MM.1S (cell line): Measurements from ENCODE around the gene GLRX3.

Experiments
- DNase-seq: peaks from one replicate; pipeline ENCODE4 v3.0.0-alpha.2; 2015
- H2AFZ ChIP-seq: fragments of 300-600 bp; sonication (generic); 2 replicates; pipeline ENCODE4 v1.6.0; 2016; ENCODE audit warnings: antibody characterized with exemption, low read length
- H3F3A ChIP-seq: fragments of 300-600 bp; sonication (generic); 2 replicates; pipeline ENCODE4 v1.6.1; 2016; ENCODE audit warnings: mild to moderate bottlenecking, antibody characterized with exemption, low read length, moderate library complexity, mixed read lengths; ENCODE audit not compliant: insufficient read depth
- H3K27ac ChIP-seq: fragments of 300-600 bp; sonication (generic); 2 replicates; pipeline ENCODE4 v1.5.1; 2016; ENCODE audit warnings: mild to moderate bottlenecking, low read length
- H3K27me3 ChIP-seq: fragments of 300-600 bp; sonication (generic); replicated peaks from 2 replicates; pipeline ENCODE4 v1.6.0; 2016; ENCODE audit warnings: low read length; ENCODE audit not compliant: insufficient read depth
- H3K36me3 ChIP-seq: fragments of 300-600 bp; sonication (generic); replicated peaks from 2 replicates; pipeline ENCODE4 v1.6.1; 2016; ENCODE audit warnings: mild to moderate bottlenecking, low read length, mixed read lengths; ENCODE audit not compliant: insufficient read depth
- H3K4me1 ChIP-seq: fragments of 300-600 bp; sonication (generic); 2 replicates; pipeline ENCODE4 v1.6.1; 2016; ENCODE audit warnings: low read length, mixed read lengths
- H3K4me2 ChIP-seq: fragments of 300-600 bp; sonication (generic); 2 replicates; pipeline ENCODE4 v1.6.0; 2016; ENCODE audit warnings: low read depth, low read length
- H3K4me3 ChIP-seq: fragments of 300-600 bp; sonication (generic); 2 replicates; pipeline ENCODE4 v1.5.1; 2016; ENCODE audit warnings: low read length, mixed read lengths
- H3K79me2 ChIP-seq: fragments of 300-600 bp; sonication (generic); 2 replicates; pipeline ENCODE4 v1.6.1; 2016; ENCODE audit warnings: mixed run types, low read length, mixed read lengths
- H3K9ac ChIP-seq: fragments of 300-600 bp; sonication (generic); 2 replicates; pipeline ENCODE4 v1.6.1; 2016; ENCODE audit warnings: low read length, mixed read lengths
- H3K9me2 ChIP-seq: fragments of 300-600 bp; sonication (generic); replicated peaks from 2 replicates; pipeline ENCODE4 v1.6.1; 2016; ENCODE audit warnings: mild to moderate bottlenecking, low read length, mixed read lengths; ENCODE audit not compliant: insufficient read depth
- H3K9me3 ChIP-seq: fragments of 300-600 bp; sonication (generic); replicated peaks from 2 replicates; pipeline ENCODE4 v1.6.1; 2016; ENCODE audit warnings: mild to moderate bottlenecking, low read length, mixed read lengths; ENCODE audit not compliant: insufficient read depth
- H4K20me1 ChIP-seq: fragments of 300-600 bp; sonication (generic); 2 replicates; pipeline ENCODE4 v1.6.1; 2016; ENCODE audit warnings: mild to moderate bottlenecking, low read length, moderate library complexity, mixed read lengths; ENCODE audit not compliant: insufficient read depth
- EZH2 ChIP-seq: fragments of 300-600 bp; sonication (generic); optimal IDR thresholded peaks from 2 replicates; pipeline ENCODE3; 2017; ENCODE audit warnings: low read depth, mild to moderate bottlenecking, antibody characterized with exemption, low read length, mixed read lengths
- EZH2phosphoT487 ChIP-seq: fragments of 300-600 bp; sonication (generic); IDR thresholded peaks from 2 replicates; pipeline ENCODE4 v1.6.1; 2018; ENCODE audit warnings: antibody characterized with exemption, low read length
- TF ChIP-seq, protein P1 (sequence below): fragments of 300-600 bp; sonication (generic); IDR thresholded peaks from 2 replicates; pipeline ENCODE4 v1.5.1; 2016; ENCODE audit warnings: antibody characterized with exemption, low read length, mixed read lengths

GLRX3 gene

DNA sequence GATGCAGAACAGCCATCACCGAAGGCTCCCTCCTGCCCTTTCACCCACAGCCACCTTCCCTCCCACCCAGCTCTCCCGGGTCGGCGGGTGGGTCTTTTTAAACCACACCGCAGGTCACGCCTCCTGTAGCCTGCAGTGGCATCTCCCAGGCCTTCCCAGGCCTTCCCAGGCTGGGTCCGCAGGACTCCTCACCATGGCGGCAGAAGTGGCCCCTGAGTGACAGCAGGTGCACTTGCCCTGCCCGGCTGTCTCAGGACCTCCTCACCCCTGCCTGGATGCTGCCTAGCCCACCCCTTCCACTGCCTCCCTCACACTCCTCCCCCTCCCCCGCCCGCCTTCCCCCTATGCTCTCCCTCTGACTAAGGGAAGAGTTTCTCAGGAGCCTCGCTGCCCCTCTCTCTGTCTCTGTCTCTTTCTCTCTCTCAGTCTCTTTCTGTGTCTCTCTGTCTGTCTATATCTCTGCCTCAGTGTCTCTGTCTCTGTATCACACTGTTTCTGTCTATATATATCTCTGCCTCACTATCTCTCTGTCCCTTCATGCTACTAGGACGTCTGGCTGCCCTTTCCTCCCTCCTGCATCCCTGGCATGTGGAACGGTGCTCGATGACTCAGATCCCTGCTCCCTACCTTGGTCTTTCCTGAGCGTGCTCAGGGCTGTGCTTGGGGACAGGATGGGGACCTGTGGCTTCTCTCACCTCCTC is 57.5 kb downstream of the GLRX3 start:
- no peak for DNase-seq
- no peaks in the 10 kb centered on the region for H3K9me3 ChIP-seq
- TF ChIP-seq, protein P1, sequence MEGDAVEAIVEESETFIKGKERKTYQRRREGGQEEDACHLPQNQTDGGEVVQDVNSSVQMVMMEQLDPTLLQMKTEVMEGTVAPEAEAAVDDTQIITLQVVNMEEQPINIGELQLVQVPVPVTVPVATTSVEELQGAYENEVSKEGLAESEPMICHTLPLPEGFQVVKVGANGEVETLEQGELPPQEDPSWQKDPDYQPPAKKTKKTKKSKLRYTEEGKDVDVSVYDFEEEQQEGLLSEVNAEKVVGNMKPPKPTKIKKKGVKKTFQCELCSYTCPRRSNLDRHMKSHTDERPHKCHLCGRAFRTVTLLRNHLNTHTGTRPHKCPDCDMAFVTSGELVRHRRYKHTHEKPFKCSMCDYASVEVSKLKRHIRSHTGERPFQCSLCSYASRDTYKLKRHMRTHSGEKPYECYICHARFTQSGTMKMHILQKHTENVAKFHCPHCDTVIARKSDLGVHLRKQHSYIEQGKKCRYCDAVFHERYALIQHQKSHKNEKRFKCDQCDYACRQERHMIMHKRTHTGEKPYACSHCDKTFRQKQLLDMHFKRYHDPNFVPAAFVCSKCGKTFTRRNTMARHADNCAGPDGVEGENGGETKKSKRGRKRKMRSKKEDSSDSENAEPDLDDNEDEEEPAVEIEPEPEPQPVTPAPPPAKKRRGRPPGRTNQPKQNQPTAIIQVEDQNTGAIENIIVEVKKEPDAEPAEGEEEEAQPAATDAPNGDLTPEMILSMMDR: no peak
- no peak for TF ChIP-seq EZH2phosphoT487
- no peak for TF ChIP-seq EZH2
- no peaks in the 10 kb centered on the region; the same call in 1 of the 2 replicates for H3K27me3 ChIP-seq
- H3K36me3 ChIP-seq: no peaks in the 10 kb centered on the region
- no peak overlapping the region for H2AFZ ChIP-seq
- no peak overlapping the region for H3K9ac ChIP-seq
- H3K4me3 ChIP-seq: no peak overlapping the region
- H3K27ac ChIP-seq: no peak overlapping the region
- no peaks in the 10 kb centered on the region for H3F3A ChIP-seq
- H3K4me2 ChIP-seq: no peak overlapping the region
- no peaks in the 10 kb centered on the region for H4K20me1 ChIP-seq
- H3K9me2 ChIP-seq: no peaks in the 10 kb centered on the region
- H3K79me2 ChIP-seq: no peaks in the 10 kb centered on the region
- H3K4me1 ChIP-seq: no peaks in the 10 kb centered on the region

DNA sequence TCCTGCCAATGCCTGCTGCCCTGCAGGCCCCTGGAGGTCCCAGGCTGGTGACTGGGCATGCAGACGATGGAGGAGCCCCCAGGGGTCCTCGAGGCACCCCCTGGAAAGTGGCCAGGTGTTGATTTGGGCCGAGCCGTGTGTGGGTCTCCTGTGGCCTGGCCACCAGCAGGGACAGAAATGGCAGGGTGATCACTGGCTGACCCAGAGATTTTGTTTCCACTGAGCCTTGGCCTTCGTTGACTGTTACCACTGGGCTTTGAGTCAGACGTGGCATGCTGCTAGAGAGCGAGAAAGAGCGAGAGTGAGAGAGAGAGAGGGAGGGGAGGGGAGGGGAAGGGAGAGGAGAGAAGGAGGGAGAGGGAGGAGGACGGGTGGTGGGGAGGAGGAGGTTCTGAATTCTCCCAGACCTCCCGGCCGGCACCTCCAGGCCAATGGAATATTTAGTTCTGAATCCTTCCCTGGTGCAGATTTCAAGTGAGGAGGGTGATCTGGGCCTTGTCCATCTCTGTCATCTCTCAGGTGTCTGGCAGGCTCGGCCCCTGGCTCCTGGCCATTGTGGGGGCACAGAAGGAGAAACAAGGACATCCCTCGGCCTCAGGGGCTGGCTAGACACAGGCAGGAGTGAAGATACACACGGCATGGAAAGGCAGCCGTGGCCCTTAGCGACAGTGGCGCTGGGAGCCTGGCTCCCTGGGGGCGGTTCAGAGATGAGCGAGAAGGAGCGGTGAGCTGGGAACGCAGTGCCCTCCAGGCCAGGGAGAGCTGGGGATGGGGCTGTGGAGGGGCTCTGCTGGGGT is 58.2 kb downstream of the GLRX3 start:
- H3K9ac ChIP-seq: no peak overlapping the region
- H3K9me2 ChIP-seq: no peaks in the 10 kb centered on the region
- no peaks in the 10 kb centered on the region for H3K9me3 ChIP-seq
- H3F3A ChIP-seq: no peaks in the 10 kb centered on the region
- H3K4me1 ChIP-seq: no peaks in the 10 kb centered on the region
- H3K4me3 ChIP-seq: no peak overlapping the region
- H2AFZ ChIP-seq: no peak overlapping the region
- H3K36me3 ChIP-seq: no peaks in the 10 kb centered on the region
- DNase-seq: no peak
- H3K27me3 ChIP-seq: no peaks in the 10 kb centered on the region; the same call in 1 of the 2 replicates
- H3K27ac ChIP-seq: no peak overlapping the region
- H3K79me2 ChIP-seq: no peaks in the 10 kb centered on the region
- no peak for TF ChIP-seq EZH2phosphoT487
- TF ChIP-seq EZH2: no peak
- TF ChIP-seq, protein P1: no peak
- no peaks in the 10 kb centered on the region for H4K20me1 ChIP-seq
- H3K4me2 ChIP-seq: no peak overlapping the region

DNA sequence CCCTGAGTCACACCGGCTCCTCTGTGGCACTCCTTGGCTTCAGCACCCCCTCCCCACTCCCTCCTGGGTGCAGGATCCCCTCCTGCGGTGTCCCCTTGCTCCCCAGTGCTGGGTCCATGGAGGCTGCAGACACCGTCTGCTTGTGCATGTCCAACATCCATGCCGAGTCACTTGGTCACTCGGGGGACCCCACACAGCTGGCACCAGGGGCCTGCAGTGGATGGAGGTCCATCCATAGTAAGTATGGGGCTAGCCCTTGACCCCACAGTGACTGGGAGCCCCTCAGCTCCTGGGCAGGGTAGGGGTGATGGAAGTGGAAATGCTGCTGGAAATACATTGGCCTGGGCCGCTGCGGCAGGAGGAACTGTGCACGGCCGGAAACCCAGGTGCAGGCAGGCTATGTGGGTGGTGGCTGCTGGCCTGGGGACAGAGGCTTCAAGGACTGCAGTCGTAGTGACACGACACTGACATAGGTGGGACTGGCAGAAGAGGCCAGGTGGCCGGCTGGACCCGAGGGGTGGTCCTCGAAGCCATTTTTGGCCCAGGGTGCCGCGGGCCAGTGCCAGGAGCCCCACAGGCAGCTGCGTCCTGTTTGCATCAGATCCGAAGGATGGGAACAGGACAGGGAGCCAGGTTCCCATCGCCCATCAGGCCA is 58.9 kb downstream of the GLRX3 start:
- H3K27ac ChIP-seq: no peak overlapping the region
- no peak for DNase-seq
- no peaks in the 10 kb centered on the region for H4K20me1 ChIP-seq
- H3K9ac ChIP-seq: no peak overlapping the region
- peaks cover 4% of the 10 kb centered on the region; the same call in 1 of the 2 replicates for H3K27me3 ChIP-seq
- no peaks in the 10 kb centered on the region for H3K9me3 ChIP-seq
- H3F3A ChIP-seq: no peaks in the 10 kb centered on the region
- no peaks in the 10 kb centered on the region for H3K36me3 ChIP-seq
- H3K9me2 ChIP-seq: no peaks in the 10 kb centered on the region
- no peaks in the 10 kb centered on the region for H3K79me2 ChIP-seq
- no peaks in the 10 kb centered on the region for H3K4me1 ChIP-seq
- no peak overlapping the region for H3K4me3 ChIP-seq
- TF ChIP-seq EZH2: no peak
- TF ChIP-seq, protein P1: no peak
- TF ChIP-seq EZH2phosphoT487: no peak
- H2AFZ ChIP-seq: no peak overlapping the region
- no peak overlapping the region for H3K4me2 ChIP-seq
